HS-27A (cell line): Measurements from ENCODE around the gene ZNF100.
"Not testable (repeated sequence)": the region's sequence is repeated elsewhere in the genome, so short reads cannot be mapped to it uniquely, and the experiment has no call there.

Experiments
- DNase-seq: peaks from one replicate; pipeline ENCODE4 v3.0.0-alpha.2; 2012; ENCODE audit warnings: low read depth, missing footprints

Gene ZNF100

DNA sequence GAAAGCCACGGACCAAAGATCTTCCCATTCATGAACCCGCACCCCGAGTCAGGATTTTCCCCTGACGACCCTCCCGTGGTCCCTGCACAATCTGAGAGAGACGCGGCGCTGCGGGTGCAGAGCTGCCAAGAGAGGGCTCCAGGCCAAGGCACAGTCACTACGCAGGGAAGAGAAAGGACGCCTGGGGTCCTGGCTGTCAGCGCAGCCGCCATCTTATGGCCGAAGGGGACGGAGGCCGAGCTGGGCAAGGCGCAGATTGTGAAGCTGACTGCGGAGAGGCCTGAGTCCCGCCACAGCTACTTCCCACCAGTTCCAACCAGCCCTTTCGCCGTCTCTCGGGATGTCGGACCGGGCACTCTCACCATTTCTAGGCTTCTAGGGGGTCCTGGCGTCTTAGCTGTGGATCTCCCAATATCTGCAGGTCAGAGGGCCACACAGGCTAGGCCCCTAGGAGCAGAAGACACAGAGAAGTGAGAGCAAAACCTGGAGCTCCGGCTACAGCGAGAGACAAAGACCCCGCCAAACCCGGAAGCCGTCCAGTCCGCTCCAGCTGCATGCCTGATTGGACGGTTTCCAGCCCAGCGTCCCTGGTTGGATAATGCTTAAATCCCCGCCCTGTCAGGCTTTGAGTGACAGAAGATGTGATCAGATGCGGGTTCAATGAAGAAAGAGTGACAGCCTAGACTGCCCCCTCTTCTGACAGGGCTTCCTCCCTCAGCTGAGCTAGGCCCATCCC, at the start of gene ZNF100:
TSS of gene ZNF100 (minus strand) at position 515 of the 736 bp plus-strand sequence. CDS start at position 365, 150 bp downstream.
- DNase-seq, result peak; percentile 59

DNA sequence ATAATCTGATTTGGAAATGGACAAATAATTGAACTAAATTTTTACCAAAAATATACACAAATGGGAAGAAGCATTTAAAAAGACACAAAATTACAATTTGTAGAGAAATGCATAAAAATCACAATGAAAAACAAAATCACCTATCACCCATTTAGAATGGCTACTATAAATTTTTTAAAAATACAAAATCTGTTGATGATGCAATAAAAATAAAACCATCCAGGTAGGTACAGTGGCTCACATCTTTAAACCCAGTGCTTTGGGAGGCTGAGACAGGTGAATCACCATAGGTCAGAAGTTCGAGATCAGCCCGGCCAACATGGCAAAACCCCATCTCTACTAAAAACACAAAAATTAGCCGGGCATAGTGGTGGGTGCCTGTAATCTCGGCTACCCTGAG, 45.1 kb upstream of the ZNF100 start:
- DNase-seq, result no peak

DNA sequence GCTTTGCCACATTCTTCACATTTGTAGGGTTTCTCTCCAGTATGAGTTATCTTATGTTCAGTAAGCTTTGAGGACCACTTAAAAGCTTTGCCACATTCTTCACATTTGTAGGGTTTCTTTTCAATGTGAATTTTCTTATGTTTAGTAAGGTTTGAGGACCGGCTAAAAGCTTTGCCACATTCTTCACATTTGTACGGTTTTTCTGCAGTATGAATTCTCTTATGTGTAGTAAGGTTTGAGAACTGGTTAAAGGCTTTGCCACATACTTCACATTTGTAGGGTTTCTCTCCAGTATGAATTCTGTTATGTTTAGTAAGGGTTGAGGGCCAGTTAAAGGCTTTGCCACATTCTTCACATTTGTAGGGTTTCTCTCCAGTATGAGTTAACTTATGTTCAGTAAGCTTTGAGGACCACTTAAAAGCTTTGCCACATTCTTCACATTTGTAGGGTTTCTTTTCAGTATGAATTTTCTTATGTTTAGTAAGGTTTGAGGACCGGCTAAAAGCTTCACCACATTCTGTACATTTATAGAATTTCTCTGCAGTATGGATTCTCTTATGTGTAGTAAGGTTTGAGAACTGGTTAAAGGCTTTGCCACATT, 41.1 kb upstream of the ZNF100 start:
- DNase-seq, result not testable (repeated sequence)

DNA sequence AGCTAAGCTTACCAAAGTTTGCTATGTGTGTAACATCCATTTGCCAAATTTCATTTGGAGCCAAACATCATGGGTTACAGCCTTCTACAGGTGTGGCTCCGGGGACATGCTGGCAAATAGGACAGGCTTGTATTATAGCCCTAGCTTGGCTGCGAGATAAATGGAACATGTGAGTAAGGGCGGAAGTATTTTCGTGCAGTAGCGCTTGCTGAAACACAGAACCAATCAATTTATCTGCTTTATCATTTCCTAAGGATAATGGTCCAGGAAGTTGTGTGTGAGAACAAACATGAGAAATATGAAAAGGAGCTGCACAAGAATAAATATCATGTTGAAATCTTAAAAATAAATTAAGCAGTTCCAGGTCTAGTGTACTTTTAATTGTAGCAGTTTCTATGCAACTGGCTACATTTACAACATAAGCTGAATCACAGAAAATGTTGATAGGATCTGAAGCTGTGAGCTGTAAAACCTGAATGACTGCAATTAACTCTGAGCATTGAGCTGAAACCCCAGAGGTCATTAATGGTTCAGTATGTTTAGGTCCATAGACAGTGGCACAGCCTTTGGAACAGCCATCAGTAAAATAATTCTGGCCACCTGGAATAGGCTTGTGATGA, 22.2 kb upstream of the ZNF100 start:
- DNase-seq, result no peak

DNA sequence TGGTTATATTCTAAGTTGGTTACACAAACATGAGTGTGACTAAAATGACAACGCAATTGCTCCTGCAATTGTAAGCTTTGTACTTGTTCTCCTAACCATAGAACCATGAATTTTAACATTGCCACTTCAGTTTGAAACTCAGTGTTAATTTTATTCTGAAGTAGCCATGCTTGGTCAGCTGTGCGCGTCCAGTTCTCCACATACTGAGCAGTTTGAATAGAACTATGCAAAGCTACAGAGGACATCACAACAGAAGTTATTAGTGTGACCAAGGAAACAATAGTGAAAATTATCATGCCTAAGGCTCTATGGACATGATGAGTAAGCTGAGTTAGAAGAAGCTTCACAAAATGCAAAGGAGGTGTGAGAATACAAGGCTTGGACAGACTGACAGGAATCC, 19.6 kb upstream of the ZNF100 start:
- no peak for DNase-seq

DNA sequence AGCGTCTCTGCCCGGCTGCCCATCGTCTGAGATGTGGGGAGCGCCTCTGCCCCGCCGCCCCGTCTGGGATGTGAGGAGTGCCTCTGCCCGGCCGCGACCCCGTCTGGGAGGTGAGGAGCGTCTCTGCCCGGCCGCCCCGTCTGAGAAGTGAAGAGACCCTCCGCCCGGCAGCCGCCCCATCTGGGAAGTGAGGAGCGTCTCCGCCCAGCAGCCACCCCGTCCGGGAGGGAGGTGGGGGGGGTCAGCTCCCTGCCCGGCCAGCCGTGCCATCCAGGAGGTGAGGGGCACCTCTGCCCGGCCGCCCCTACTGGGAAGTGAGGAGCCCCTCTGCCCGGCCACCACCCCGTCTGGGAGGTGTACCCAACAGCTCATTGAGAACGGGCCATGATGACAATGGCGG, 8.4 kb upstream of the ZNF100 start:
- not testable (repeated sequence) for DNase-seq

DNA sequence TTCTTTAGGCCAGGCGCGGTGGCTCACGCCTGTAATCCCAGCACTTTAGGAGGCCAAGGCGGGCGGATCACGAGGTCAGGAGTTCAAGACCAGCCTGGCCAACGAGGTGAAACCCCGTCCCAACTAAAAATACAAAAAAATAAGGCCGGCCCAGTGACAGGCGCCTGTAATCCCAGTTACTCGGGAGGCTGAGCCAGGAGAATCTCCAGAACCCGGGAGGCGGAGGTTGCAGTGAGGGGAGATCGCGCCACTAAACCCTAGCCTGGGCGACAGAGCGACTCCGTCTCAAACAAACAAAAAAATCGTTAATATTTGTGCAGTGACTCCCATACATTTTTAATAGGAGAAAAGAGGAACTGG, 694 bp downstream of the ZNF100 start:
- not testable (repeated sequence) for DNase-seq

DNA sequence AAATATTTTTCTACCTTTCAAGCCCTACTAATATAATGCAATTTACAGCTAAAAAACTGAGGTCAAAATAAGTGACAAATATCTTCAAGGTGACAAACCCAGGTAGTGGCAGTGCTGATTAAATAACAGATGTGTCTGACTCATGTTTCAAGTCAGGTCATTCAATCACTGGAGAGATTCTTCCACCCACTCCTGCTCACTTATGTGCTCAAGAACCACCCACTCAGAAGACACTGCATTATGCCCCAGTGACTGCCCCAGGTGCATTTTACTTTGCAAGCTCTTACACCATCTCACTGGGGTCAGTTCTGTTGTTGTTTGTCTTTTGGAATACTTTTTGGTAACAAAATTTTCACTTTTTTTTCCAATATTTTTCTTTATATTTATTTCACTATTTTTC, 2.2 kb downstream of the ZNF100 start:
- DNase-seq, result no peak

DNA sequence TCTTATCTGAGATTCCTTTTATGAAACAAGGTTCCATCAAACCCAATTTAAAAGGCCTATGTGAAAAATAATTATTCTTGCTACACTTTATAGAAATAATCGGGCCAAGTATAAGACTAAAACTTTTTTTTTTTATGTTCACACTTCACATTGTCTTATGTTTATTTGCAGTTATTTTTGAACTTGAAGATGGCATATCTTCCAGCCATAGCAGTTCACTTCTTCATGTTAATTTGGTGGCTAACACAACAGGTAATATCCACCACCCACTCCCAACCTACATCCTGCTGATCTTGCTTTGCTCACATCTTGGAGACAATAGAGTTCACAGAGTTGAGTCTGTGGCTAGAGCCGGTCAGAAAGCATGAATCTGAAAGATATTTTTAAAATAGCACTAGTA, 5.8 kb downstream of the ZNF100 start:
- not testable (repeated sequence) for DNase-seq

DNA sequence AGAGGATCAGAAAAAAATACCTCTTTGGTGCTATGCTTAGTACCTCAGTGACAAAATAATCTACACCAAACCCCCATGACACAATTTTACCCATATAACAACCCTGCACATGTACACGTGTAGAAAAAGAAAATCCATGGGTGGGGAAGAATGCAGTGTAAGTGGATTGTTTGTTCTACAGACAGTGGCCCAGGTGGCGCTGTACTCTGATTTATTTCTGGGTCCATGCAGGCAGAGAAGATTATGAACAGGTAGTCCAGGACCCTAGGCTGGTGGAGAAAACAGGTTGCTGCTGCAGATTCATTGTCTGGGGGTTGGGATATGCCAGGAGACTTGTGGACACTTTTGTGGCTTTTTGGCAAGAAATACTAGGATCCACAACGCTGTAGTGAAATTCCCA, 9.1 kb downstream of the ZNF100 start:
- DNase-seq, result no peak

DNA sequence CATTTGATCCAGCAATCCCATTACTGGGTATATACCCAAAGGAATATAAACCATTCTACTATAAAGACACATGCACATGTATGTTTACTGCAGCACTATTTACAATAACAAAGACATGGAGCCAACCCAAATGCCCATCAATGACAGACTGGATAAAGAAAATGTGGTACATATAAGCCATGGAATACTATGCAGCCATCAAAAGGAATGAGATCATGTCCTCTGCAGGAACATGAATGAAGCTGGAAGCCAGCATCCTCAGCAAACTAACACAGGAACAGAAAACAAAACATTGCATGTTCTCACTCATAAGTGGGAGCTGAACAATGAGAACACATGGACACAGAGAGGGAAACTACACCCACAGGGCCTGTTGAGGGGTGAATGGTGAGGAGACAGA, 11.8 kb downstream of the ZNF100 start:
- not testable (repeated sequence) for DNase-seq

DNA sequence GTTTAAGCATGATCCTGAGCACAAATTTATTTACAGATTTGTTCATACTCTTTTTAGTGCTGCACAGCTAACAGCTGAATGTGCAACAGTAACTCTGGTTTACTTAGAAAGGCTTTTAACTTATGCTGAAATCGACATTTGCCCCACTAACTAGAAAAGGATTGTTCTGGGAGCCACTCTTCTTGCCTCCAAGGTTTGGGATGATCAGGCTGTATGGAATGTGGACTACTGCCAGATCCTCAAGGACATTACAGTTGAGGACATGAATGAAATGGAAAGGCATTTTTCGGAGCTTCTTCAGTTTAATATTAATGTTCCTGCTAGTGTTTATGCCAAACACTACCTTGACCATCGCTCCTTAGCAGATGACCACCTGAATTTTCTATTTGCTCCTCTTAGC, 16.0 kb downstream of the ZNF100 start:
- no peak for DNase-seq

DNA sequence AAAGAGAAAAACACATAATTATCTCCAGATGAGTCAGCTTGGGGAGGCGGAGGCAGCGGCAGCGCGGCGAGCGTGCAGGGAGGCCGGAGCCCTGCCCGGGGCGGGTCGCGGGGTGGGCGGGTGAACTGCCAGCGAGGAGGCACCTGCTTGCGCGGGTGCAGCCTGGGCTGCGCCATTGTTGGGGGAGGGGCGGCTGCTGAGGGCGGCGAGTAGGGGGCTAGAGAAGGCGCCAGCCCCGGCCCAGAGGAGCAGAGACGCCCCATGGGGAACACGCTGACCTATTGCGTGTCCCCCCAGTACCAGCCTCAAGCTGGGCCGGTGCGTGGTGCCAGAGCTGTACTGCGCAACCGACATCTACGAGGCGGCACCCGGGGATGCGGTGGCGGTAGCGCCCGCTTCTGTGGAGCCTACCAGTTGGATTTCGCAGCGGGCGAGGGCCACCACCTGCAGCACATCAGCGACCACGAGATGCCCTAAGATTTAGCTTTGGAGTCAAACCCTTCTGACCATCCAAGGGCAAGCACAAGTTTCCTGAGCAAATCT, 16.7 kb downstream of the ZNF100 start:
- no peak for DNase-seq

DNA sequence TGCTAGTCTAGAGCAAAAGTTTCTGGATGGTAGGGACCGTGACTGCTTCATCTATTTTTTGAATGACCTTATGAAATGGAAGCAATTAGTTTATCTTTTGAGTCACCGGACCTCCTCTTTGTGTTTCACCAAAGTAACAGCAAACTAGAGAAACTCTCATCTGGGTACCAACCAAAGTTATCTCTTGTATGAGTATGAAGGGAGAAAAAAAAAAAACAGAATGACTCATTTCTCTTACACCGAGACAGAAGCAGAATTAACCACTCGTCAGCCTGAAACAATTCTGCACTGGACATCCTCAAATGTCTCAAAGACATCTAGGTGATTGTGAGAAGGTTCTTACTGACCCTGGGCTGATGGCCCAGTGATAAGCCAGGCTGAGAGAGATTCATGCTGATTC, 18.3 kb downstream of the ZNF100 start:
- DNase-seq, result no peak

DNA sequence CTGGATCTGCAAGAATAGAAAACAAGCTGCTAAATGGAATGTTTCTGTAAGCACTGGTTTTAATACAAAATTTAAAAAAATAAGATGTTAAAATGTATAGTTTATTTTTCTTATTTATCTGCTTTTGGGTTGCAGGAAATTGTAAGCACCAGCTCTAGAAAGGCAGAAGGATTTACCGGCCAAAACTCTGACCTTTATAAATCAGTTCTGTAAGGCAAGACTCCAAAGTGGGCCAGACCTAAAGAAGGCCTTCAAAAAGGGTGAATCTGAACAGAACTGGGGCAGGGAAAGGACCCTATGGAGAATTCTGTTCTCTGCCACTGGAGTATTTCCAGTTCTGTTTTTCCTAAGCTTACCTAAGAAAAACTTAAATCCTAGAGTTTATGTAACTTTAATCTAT, 19.3 kb downstream of the ZNF100 start:
- DNase-seq, result no peak

DNA sequence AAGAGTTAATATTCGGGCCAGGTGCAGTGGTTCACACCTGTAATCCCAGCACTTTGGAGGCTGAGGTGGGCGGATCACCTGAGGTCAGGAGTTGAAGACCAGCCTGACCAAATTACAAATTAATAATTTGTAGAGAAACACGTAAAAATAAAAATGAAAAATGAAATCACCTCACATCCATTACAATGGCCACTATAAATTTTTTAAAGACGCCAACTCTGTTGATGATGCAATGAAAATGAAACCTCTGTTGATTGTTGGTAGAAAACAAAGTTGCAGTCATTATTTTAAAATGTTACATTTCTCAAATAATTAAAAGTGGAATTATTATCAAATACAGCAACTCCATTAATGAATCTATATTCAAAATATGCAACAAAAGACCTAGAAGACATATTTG, 26.8 kb downstream of the ZNF100 start:
- DNase-seq, result no peak

DNA sequence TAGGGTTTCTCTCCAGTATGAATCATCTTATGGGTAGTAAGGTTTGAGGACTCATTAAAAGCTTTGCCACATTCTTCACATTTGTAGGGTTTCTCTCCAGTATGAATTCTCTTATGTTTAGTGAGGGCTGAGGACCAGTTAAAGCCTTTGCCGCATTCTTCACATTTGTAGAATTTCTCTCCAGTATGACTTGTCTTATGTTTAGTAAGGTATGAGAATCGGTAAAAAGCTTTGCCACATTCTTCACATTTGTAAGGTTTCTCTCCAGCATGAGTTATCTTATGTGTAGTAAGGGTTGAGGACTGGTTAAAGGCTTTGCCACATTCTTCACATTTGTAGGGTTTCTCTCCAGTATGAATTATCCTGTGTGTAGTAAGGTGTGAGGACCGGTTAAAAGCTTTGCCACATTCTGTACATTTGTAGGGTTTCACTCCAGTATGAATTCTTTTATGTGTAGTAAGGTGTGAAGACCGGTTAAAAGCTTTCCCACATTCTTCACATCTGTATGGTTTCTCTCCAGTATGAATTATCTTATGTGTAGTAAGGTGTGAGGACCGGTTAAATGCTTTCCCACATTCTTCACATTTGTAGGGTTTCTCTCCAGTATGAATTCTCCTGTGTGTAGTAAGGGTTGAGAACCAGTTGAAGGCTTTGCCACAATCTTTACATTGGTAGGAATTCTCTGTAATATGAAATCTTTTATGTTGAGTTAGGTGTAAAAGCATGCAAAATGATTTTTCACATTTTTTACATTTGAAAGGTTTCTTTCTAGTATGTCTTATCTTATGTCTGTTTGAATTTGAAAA, 40.2 kb downstream of the ZNF100 start:
- not testable (repeated sequence) for DNase-seq

DNA sequence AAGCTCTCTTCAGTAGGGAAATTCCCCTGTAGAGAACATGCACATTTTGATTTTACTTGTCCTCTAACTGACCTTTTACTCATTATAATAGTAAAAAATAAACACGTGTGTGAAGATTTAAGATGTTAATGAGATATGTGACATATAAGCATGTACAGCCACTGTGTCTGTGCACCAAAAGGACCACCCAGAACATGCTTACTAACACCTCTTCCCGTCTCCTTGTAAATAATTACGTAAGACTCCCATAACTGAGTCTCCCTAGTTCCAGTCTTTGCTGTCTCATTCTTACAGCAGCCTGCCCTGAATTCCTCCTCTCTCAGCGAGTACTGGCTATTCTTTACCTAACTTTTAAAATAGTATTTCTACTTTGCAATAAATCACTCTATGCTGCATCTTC, 53.6 kb downstream of the ZNF100 start:
- no peak for DNase-seq

DNA sequence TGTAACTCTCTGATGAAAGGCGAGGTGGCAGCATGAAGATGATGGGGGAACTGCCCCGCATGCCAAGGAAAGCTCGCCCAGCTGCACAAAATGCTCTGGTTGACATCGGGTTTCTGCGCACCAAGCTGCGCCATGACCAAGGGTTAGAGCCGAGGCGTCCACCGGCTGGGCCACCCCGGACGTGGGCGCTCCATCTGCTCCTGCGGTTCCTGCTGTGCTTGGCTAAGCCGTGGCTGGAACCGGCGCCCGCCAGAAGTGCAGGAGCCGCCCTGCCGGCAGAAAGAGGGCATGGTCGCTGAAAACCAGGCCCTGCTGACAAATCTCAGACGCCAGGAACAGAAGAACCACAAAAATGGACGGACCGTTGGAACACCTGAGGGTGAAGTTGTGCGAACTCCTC, 57.9 kb downstream of the ZNF100 start:
- no peak for DNase-seq

DNA sequence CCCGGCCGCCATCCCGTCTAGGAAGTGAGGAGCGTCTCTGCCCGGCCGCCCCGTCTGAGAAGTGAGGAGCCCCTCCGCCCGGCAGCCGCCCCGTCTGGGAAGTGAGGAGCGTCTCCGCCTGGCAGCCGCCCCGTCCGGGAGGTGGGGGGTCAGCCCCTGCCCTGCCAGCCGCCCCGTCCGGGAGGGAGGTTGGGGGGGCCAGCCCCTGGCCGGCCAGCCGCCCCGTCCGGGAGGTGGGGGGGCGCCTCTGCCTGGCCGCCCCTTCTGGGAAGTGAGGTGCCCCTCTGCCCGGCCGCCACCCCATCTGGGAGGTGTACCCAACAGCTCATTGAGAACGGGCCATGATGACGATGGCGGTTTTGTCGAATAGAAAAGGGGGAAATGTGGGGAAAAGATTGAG, 59.5 kb downstream of the ZNF100 start:
- DNase-seq, result not testable (repeated sequence)

DNA sequence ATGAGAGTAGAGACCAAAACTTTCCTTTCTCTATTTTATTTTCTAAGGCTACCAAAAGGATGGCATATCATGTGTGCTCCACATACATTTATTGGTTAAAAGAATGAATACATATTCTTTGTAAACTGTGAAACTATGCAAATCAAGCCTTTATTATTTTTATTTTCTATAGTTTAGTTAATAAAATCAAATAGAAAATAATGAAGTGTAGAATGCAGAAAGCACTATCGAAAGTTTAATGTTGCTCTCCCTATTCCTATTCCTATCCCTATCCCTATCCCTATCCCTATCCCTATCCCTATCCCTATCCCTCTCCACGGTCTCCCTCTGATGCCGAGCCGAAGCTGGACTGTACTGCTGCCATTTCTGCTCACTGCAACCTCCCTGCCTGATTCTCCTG, 60.3 kb downstream of the ZNF100 start:
- no peak for DNase-seq

DNA sequence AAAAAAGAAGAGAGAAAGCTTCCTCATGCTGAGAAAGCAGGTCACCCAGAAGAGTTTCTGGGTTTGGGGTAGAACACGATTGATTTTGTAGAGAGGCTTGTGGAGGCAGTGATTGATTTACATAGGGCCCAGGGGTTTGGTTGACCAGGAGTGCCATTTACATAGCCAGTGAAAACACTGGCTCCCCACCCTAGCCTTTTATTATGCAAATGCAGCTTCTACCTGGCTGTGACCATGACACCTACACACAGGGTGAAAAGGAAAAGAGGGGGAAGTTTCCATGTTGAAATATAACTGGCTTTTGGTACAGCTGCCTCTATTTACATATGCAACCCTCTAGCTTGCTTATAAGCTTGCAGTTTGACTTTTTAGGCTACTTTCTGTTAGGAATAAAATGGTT, 62.0 kb downstream of the ZNF100 start:
- DNase-seq, result no peak
